GM19238 (cell line): ENCODE results near the gene PAAF1.
A peak's percentile ranks its signal among the peaks of the same experiment; 100 is the strongest.
"Not testable (repeated sequence)": the region's sequence is repeated elsewhere in the genome, so short reads cannot be mapped to it uniquely, and the experiment has no call there.

Source experiments
- DNase-seq: peaks from one replicate; pipeline ENCODE4 v3.0.0; 2011; ENCODE audit warnings: low spot score; ENCODE audit not compliant: insufficient read length

The PAAF1 gene

GRCh38 chr11:73876424-73877310, at the start of gene PAAF1, which contains the start of gene COA4:
Gene PAAF1, plus strand, starts transcription at chr11:73876999. Its CDS starts 23 bp downstream, at chr11:73877022.
Gene COA4, minus strand, starts transcription at chr11:73876846. Its CDS starts 3,468 bp downstream, at chr11:73873378.
- peak; percentile 95 for DNase-seq

GRCh38 chr11:73830261-73830660, 46.5 kb upstream of the PAAF1 start:
- DNase-seq = no peak

- no peak for DNase-seq
These were observed 43.7 kb upstream of the PAAF1 start for GRCh38 chr11:73833067-73833466.

- no peak for DNase-seq
These were observed 38.2 kb upstream of the PAAF1 start for GRCh38 chr11:73838443-73839122.

GRCh38 chr11:73839123-73839457, 37.7 kb upstream of the PAAF1 start:
- no peak for DNase-seq

GRCh38 chr11:73851046-73851764, 25.6 kb upstream of the PAAF1 start:
- no peak for DNase-seq

- no peak for DNase-seq
These were observed 24.8 kb upstream of the PAAF1 start for GRCh38 chr11:73852049-73852448.

GRCh38 chr11:73854680-73855079, 22.1 kb upstream of the PAAF1 start:
- DNase-seq = no peak

GRCh38 chr11:73856031-73856567, 20.7 kb upstream of the PAAF1 start:
- DNase-seq = no peak

GRCh38 chr11:73859671-73860070, 17.1 kb upstream of the PAAF1 start:
- DNase-seq = no peak

- DNase-seq = no peak
These were observed 16.6 kb upstream of the PAAF1 start for GRCh38 chr11:73860202-73860601.

- no peak for DNase-seq
These were observed 13.8 kb upstream of the PAAF1 start for GRCh38 chr11:73862986-73863385.

- DNase-seq = no peak
These were observed 10.7 kb upstream of the PAAF1 start for GRCh38 chr11:73866095-73866579.

GRCh38 chr11:73866586-73866996, 10.2 kb upstream of the PAAF1 start:
- no peak for DNase-seq

- no peak for DNase-seq
These were observed 7.4 kb upstream of the PAAF1 start for GRCh38 chr11:73869332-73869949.

GRCh38 chr11:73870261-73870660, 6.5 kb upstream of the PAAF1 start:
- no peak for DNase-seq

GRCh38 chr11:73872749-73873357, 3.9 kb upstream of the PAAF1 start:
- DNase-seq = no peak

GRCh38 chr11:73875380-73875779, 1.4 kb upstream of the PAAF1 start:
- DNase-seq = no peak

- no peak for DNase-seq
These were observed 959 bp upstream of the PAAF1 start for GRCh38 chr11:73875840-73876239.

- no peak for DNase-seq
These were observed 2.0 kb downstream of the PAAF1 start for GRCh38 chr11:73878771-73879170.

GRCh38 chr11:73880449-73880848, 3.6 kb downstream of the PAAF1 start:
- not testable (repeated sequence) for DNase-seq
